Gastroesophageal sphincter (tissue), 3 donors: Measurements from ENCODE around the gene LIPC.

ENCODE experiments used
- CTCF ChIP-seq, 4 experiments: fragments of 200-600 bp in 2 of 4; fragments of 450-650 bp in 2 of 4; sonication (generic) in 1 of 4; IDR thresholded peaks; one replicate each; pipeline ENCODE4 v1.5.1; 2017 to 2019; ENCODE audit warnings: antibody characterized with exemption in 4 of 4, mild to moderate bottlenecking in 2 of 4, moderate library complexity in 2 of 4
- EP300 ChIP-seq: sonication (generic); formaldehyde crosslinking; IDR thresholded peaks from one replicate; pipeline ENCODE4 v1.6.1; 2017; ENCODE audit warnings: antibody characterized with exemption, mild to moderate bottlenecking
- POLR2AphosphoS5 ChIP-seq: sonication (generic); formaldehyde crosslinking; IDR thresholded peaks from one replicate; pipeline ENCODE4 v1.6.1; 2017; ENCODE audit warnings: antibody characterized with exemption

- TF ChIP-seq EP300: no peak
- no peak for TF ChIP-seq POLR2AphosphoS5
- no peak for TF ChIP-seq CTCF (IDR thresholded peaks at IDR 0.05)
Measured at GRCh38 chr15:58486062-58486461, 54.3 kb downstream of the LIPC start.
